ENCODE data around the gene CACNA2D3. TPM values are rescaled to one million over a fixed set of nuclear protein-coding genes. Genes with fewer than 3 reads are reported as not detected.

Gene CACNA2D3
- total RNA-seq, 1 donor from 2014 or later: not detected

DNA sequence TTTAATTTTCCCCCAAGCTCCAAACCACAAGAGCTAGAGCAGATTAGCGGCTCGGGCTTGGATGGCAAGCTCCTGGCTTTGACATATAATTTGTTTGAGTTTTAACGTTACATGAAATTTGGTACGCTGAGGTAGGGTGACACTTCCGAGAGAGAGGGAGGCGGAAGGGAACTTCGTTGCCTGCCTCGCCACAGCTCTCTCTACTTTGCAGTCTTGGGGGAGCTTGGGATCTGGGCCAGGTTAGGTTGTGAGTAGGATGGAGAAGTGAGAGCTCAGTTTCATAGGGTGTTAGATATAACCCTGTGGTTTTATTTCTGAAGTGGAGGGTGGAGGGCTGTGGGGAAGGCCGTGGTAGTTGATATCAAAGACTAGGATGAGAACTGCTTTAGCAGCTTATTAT lies 765.8 kb downstream of the CACNA2D3 start:
- Histone ChIP-seq H3K4me2 (no peak overlapping the region), H3K4me3 (no peak overlapping the region), H3K9ac (no peak overlapping the region), H3F3A (ENCODE audit: low read depth) (no peaks in the 10 kb centered on the region), H3K27ac (no peak overlapping the region), H3K9me3 (ENCODE audit: low read depth) (no peaks in the 10 kb centered on the region), H3K36me3 (no peaks in the 10 kb centered on the region), H4K20me1 (ENCODE audit: low read depth) (no peaks in the 10 kb centered on the region), H3K4me1 (no peaks in the 10 kb centered on the region), H3K27me3 (no peaks in the 10 kb centered on the region), H3K79me2 (ENCODE audit: low read depth) (no peaks in the 10 kb centered on the region), H2AFZ (replicated peaks) (no peak overlapping the region)
- peaks cover 16% of the 10 kb centered on the region for H3K4me1 Mint-ChIP-seq
- peaks cover 4% of the 10 kb centered on the region for H3K27me3 Mint-ChIP-seq (ENCODE audit: insufficient read depth, low read depth)
- no peak overlapping the region for H3K4me3 Mint-ChIP-seq
- TF ChIP-seq EZH2 (IDR thresholded peaks at IDR 0.05) (no peak), EZH2phosphoT487 (IDR thresholded peaks at IDR 0.05) (no peak)
- TF ChIP-seq, protein P1, sequence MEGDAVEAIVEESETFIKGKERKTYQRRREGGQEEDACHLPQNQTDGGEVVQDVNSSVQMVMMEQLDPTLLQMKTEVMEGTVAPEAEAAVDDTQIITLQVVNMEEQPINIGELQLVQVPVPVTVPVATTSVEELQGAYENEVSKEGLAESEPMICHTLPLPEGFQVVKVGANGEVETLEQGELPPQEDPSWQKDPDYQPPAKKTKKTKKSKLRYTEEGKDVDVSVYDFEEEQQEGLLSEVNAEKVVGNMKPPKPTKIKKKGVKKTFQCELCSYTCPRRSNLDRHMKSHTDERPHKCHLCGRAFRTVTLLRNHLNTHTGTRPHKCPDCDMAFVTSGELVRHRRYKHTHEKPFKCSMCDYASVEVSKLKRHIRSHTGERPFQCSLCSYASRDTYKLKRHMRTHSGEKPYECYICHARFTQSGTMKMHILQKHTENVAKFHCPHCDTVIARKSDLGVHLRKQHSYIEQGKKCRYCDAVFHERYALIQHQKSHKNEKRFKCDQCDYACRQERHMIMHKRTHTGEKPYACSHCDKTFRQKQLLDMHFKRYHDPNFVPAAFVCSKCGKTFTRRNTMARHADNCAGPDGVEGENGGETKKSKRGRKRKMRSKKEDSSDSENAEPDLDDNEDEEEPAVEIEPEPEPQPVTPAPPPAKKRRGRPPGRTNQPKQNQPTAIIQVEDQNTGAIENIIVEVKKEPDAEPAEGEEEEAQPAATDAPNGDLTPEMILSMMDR (IDR thresholded peaks at IDR 0.05): no peak
- no peak overlapping the region for H3K27ac Mint-ChIP-seq
- H3K36me3 Mint-ChIP-seq: no peaks in the 10 kb centered on the region
- peaks cover 4% of the 10 kb centered on the region for H3K9me3 Mint-ChIP-seq
- no peak for DNase-seq (ENCODE audit: low spot score)

DNA sequence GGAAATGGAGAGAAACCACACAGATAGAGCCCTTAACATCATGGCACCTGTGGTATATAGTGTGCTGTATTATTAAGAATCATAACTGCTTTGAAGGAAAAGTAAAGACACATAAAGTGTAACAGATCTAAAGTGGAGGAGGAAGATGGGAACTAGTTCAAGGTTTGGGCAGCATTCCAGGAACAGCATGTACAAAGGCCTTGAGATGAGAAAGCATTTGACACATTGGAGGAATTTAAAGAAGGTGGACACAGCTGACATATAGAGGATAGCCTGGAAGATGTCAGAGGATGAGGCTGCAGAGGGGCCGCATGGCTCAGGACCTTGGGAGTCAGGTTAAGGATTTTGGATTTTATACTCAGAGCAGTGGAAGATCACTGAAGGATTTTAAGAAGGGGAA lies 766.5 kb downstream of the CACNA2D3 start:
- Histone ChIP-seq H3K36me3 (no peaks in the 10 kb centered on the region), H3K27me3 (no peaks in the 10 kb centered on the region), H3K4me3 (no peak overlapping the region), H3K27ac (no peak overlapping the region), H3K9me3 (ENCODE audit: low read depth) (no peaks in the 10 kb centered on the region), H4K20me1 (ENCODE audit: low read depth) (no peaks in the 10 kb centered on the region), H3K79me2 (ENCODE audit: low read depth) (no peaks in the 10 kb centered on the region), H3K9ac (no peak overlapping the region), H2AFZ (replicated peaks) (no peak overlapping the region), H3F3A (ENCODE audit: low read depth) (no peaks in the 10 kb centered on the region), H3K4me1 (no peaks in the 10 kb centered on the region), H3K4me2 (no peak overlapping the region)
- Mint-ChIP-seq H3K27me3 (ENCODE audit: insufficient read depth, low read depth) (peaks cover 4% of the 10 kb centered on the region), H3K4me1 (peaks cover 16% of the 10 kb centered on the region), H3K36me3 (no peaks in the 10 kb centered on the region), H3K27ac (no peak overlapping the region), H3K4me3 (no peak overlapping the region), H3K9me3 (peaks cover 4% of the 10 kb centered on the region)
- no peak for DNase-seq (ENCODE audit: low spot score)
- TF ChIP-seq EZH2phosphoT487 (IDR thresholded peaks at IDR 0.05) (no peak), EZH2 (IDR thresholded peaks at IDR 0.05) (no peak)
- TF ChIP-seq, protein P1 (IDR thresholded peaks at IDR 0.05): no peak

DNA sequence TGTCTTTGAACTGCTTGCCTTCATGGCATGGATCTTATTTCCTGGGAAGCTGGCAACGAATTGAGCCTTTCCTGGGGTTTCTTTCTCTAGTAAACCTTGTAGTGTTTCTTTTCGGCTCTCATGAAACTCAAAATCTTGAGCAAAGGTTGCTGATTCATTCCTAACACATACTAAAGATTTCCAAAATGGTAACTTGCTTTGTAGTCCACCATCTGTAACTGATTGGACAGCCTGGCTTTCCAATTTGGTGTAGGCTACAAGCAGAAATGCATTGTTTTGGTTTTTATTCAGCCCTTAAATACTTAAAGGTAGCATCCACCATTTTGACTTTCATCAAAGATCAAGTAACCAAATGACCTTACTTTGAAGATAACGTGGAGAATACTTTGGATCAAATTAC lies 767.4 kb downstream of the CACNA2D3 start:
- no peak overlapping the region for H3K27ac Mint-ChIP-seq

More for the DNA sequence above, 767.4 kb downstream of the CACNA2D3 start:
- Mint-ChIP-seq H3K27me3 (ENCODE audit: insufficient read depth, low read depth) (peaks cover 2% of the 10 kb centered on the region), H3K9me3 (peaks cover 4% of the 10 kb centered on the region), H3K4me1 (peaks cover 16% of the 10 kb centered on the region), H3K4me3 (no peak overlapping the region), H3K36me3 (no peaks in the 10 kb centered on the region)
- no peak for TF ChIP-seq EZH2phosphoT487 (IDR thresholded peaks at IDR 0.05)
- TF ChIP-seq, protein P1 (IDR thresholded peaks at IDR 0.05): no peak
- TF ChIP-seq EZH2 (IDR thresholded peaks at IDR 0.05): no peak
- Histone ChIP-seq H3K9me3 (ENCODE audit: low read depth) (no peaks in the 10 kb centered on the region), H3K4me1 (no peaks in the 10 kb centered on the region), H3K9ac (no peak overlapping the region), H4K20me1 (ENCODE audit: low read depth) (no peaks in the 10 kb centered on the region), H3F3A (ENCODE audit: low read depth) (no peaks in the 10 kb centered on the region), H2AFZ (replicated peaks) (no peak overlapping the region), H3K27ac (no peak overlapping the region), H3K4me3 (no peak overlapping the region), H3K27me3 (no peaks in the 10 kb centered on the region), H3K79me2 (ENCODE audit: low read depth) (no peaks in the 10 kb centered on the region), H3K4me2 (no peak overlapping the region), H3K36me3 (no peaks in the 10 kb centered on the region)
- no peak for DNase-seq (ENCODE audit: low spot score)
